Measurements from ENCODE around the gene GPATCH3. TPM values are rescaled to one million over a fixed set of nuclear protein-coding genes. Genes with fewer than 3 reads are reported as not detected.

GPATCH3 gene
- total RNA-seq, 1 donor from 2014 or later = 26.0 TPM

GRCh38 chr1:26945728-26946127, 45.5 kb upstream of the GPATCH3 start:
- ChIA-PET CTCF (no interaction called here), POLR2A (interaction anchor here (0.6 kb wide), 1 partner anchor 12 kb away, joined by 3 read pairs; no protein-coding TSS in a partner anchor)
- H3K27ac Mint-ChIP-seq = no peak overlapping the region
- DNase-seq (no peak), ATAC-seq (ENCODE audit: low read depth) (no peak)
- TF ChIP-seq, protein P1, sequence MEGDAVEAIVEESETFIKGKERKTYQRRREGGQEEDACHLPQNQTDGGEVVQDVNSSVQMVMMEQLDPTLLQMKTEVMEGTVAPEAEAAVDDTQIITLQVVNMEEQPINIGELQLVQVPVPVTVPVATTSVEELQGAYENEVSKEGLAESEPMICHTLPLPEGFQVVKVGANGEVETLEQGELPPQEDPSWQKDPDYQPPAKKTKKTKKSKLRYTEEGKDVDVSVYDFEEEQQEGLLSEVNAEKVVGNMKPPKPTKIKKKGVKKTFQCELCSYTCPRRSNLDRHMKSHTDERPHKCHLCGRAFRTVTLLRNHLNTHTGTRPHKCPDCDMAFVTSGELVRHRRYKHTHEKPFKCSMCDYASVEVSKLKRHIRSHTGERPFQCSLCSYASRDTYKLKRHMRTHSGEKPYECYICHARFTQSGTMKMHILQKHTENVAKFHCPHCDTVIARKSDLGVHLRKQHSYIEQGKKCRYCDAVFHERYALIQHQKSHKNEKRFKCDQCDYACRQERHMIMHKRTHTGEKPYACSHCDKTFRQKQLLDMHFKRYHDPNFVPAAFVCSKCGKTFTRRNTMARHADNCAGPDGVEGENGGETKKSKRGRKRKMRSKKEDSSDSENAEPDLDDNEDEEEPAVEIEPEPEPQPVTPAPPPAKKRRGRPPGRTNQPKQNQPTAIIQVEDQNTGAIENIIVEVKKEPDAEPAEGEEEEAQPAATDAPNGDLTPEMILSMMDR (IDR thresholded peaks at IDR 0.05) = no peak
- no peaks in the 10 kb centered on the region for H3K4me1 Mint-ChIP-seq
- intact Hi-C loops (cut with micrococcal nuclease) = no loop called here
- peaks cover 56% of the 10 kb centered on the region for H3K36me3 Mint-ChIP-seq (ENCODE audit: low read depth)
- no peak overlapping the region for H3K4me3 Mint-ChIP-seq
- H3K27me3 Mint-ChIP-seq = no peaks in the 10 kb centered on the region
- no peaks in the 10 kb centered on the region for H3K9me3 Mint-ChIP-seq

GRCh38 chr1:26945138-26945537, 44.9 kb upstream of the GPATCH3 start:
- CTCF ChIA-PET = no interaction called here
- H3K27me3 Mint-ChIP-seq = no peaks in the 10 kb centered on the region
- no peak overlapping the region for H3K27ac Mint-ChIP-seq
- no peak for DNase-seq
- peaks cover 57% of the 10 kb centered on the region for H3K36me3 Mint-ChIP-seq (ENCODE audit: low read depth)
- H3K9me3 Mint-ChIP-seq = no peaks in the 10 kb centered on the region
- POLR2A ChIA-PET = no interaction called here
- intact Hi-C loops (cut with micrococcal nuclease) = no loop called here
- no peak for ATAC-seq (ENCODE audit: low read depth)
- no peak overlapping the region for H3K4me3 Mint-ChIP-seq
- TF ChIP-seq, protein P1 (IDR thresholded peaks at IDR 0.05) = no peak
- no peaks in the 10 kb centered on the region for H3K4me1 Mint-ChIP-seq

DNA sequence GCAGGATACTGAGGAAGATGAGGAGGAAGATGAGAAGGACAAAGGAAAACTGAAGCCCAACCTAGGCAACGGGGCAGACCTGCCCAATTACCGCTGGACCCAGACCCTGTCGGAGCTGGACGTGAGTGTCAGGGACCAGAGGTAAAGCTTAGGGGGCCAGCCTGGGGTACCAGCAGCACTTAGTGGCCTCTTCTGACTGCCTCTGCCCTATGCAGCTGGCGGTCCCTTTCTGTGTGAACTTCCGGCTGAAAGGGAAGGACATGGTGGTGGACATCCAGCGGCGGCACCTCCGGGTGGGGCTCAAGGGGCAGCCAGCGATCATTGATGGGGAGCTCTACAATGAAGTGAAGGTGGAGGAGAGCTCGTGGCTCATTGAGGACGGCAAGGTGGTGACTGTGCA, 42.4 kb upstream of the GPATCH3 start:
- H3K4me1 Mint-ChIP-seq = no peaks in the 10 kb centered on the region
- H3K27ac Mint-ChIP-seq = no peak overlapping the region
- H3K27me3 Mint-ChIP-seq = no peaks in the 10 kb centered on the region
- CTCF ChIA-PET = no interaction called here
- no peak for DNase-seq
- intact Hi-C loops (cut with micrococcal nuclease) = no loop called here
- no peaks in the 10 kb centered on the region for H3K9me3 Mint-ChIP-seq
- peaks cover 60% of the 10 kb centered on the region for H3K36me3 Mint-ChIP-seq (ENCODE audit: low read depth)
- H3K4me3 Mint-ChIP-seq = no peak overlapping the region
- POLR2A ChIA-PET = interaction anchor here (0.6 kb wide), 1 partner anchor 479 kb away, joined by 3 read pairs; no protein-coding TSS in a partner anchor
- ATAC-seq (ENCODE audit: low read depth) = no peak
- TF ChIP-seq, protein P1 (IDR thresholded peaks at IDR 0.05) = no peak

DNA sequence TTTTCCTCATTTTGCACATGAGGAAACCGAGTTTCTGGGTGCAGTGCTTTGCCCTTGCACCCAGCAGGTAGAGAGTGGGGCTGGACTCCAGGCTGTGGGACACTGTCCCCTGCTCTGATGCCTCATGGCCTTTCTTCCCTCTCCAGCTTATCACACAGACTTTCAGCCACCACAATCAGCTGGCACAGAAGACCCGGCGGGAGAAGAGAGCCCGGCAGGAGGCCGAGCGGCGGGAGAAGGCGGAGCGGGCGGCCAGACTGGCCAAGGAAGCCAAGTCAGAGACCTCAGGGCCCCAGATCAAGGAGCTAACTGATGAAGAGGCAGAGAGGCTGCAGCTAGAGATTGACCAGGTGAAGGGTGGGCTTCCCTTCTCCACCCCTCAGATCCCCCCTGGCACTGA, 41.0 kb upstream of the GPATCH3 start:
- no peak overlapping the region for H3K4me3 Mint-ChIP-seq
- no peak overlapping the region for H3K27ac Mint-ChIP-seq
- no peaks in the 10 kb centered on the region for H3K27me3 Mint-ChIP-seq
- TF ChIP-seq, protein P1 (IDR thresholded peaks at IDR 0.05) = no peak
- ChIA-PET POLR2A (no interaction called here), CTCF (no interaction called here)
- peaks cover 63% of the 10 kb centered on the region for H3K36me3 Mint-ChIP-seq (ENCODE audit: low read depth)
- ATAC-seq (ENCODE audit: low read depth) = no peak
- intact Hi-C loops (cut with micrococcal nuclease) = no loop called here
- H3K9me3 Mint-ChIP-seq = no peaks in the 10 kb centered on the region
- no peaks in the 10 kb centered on the region for H3K4me1 Mint-ChIP-seq
- DNase-seq = no peak

GRCh38 chr1:26938659-26939025, 38.4 kb upstream of the GPATCH3 start:
- DNase-seq (no peak), ATAC-seq (ENCODE audit: low read depth) (no peak)
- Mint-ChIP-seq H3K4me1 (no peaks in the 10 kb centered on the region), H3K4me3 (no peak overlapping the region), H3K27me3 (no peaks in the 10 kb centered on the region), H3K9me3 (no peaks in the 10 kb centered on the region), H3K27ac (no peak overlapping the region), H3K36me3 (ENCODE audit: low read depth) (peaks cover 58% of the 10 kb centered on the region)
- intact Hi-C loops (cut with micrococcal nuclease) = no loop called here
- CTCF ChIA-PET = no interaction called here
- POLR2A ChIA-PET = no interaction called here
- TF ChIP-seq, protein P1 (IDR thresholded peaks at IDR 0.05) = no peak
